ENCODE data around the gene KLHL42. TPM values are rescaled to one million over a fixed set of nuclear protein-coding genes. Genes with fewer than 3 reads are reported as not detected.

The KLHL42 gene
- total RNA-seq, 2 experiments from 2014 or later = 24.2 to 25.2 TPM

DNA sequence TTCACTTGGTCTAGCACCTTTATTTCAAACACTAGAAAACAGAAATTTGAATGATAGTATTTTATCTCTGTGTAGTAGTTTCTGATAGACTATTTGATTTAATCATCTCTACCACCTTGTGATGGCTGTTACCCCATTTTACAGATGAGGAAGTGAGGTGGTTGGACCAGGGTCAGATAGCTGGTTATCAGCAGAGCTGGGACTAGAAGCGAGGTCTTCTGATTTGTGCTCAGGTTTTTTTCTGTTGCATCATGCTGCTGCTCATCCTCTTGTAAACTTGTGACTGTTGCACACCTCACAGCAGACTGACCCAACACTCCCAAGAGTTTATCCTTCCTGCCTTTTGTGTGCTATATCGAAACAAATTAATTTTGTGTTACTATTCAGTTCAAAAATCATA, 10.1 kb downstream of the KLHL42 start:
- peaks cover 3% of the 10 kb centered on the region for H3K4me1 ChIP-seq (ENCODE audit: insufficient read depth, low read length, poor library complexity, severe bottlenecking)
- intact Hi-C loops (cut with micrococcal nuclease; ENCODE audit: unreplicated experiment) = no loop called here
- H3K79me2 ChIP-seq (ENCODE audit: insufficient read depth, low read depth, low read length) = peaks cover 8% of the 10 kb centered on the region; the same call in 1 of the 2 replicates
- no peak overlapping the region for H3K4me2 ChIP-seq (ENCODE audit: low read length)
- no peak overlapping the region for H3K27ac ChIP-seq (ENCODE audit: low read depth, low read length, poor library complexity, severe bottlenecking)
- DNase-seq (ENCODE audit: low spot score) = no peak
- TF ChIP-seq EZH2phosphoT487 (IDR thresholded peaks at IDR 0.05; ENCODE audit: borderline replicate concordance, low read depth, low read length) = no peak
- TF ChIP-seq, protein P1, sequence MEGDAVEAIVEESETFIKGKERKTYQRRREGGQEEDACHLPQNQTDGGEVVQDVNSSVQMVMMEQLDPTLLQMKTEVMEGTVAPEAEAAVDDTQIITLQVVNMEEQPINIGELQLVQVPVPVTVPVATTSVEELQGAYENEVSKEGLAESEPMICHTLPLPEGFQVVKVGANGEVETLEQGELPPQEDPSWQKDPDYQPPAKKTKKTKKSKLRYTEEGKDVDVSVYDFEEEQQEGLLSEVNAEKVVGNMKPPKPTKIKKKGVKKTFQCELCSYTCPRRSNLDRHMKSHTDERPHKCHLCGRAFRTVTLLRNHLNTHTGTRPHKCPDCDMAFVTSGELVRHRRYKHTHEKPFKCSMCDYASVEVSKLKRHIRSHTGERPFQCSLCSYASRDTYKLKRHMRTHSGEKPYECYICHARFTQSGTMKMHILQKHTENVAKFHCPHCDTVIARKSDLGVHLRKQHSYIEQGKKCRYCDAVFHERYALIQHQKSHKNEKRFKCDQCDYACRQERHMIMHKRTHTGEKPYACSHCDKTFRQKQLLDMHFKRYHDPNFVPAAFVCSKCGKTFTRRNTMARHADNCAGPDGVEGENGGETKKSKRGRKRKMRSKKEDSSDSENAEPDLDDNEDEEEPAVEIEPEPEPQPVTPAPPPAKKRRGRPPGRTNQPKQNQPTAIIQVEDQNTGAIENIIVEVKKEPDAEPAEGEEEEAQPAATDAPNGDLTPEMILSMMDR (conservative IDR thresholded peaks at IDR 0.05; ENCODE audit: low read length) = no peak
- H3K36me3 ChIP-seq (ENCODE audit: insufficient read depth, low read length) = peaks cover 66% of the 10 kb centered on the region
- no peak overlapping the region for H2AFZ ChIP-seq (ENCODE audit: low read length)
- CTCF ChIA-PET (ENCODE audit: unreplicated experiment) = no interaction called here
- H3K4me3 ChIP-seq (ENCODE audit: low read depth, low read length, poor library complexity, severe bottlenecking) = no peak overlapping the region
- no TSS peak for BruUV-seq (replicated peaks)
- POLR2A ChIA-PET = interaction anchor here (0.5 to 1.0 kb wide), 2 partner anchors 14 to 80 kb away, joined by 3 read pairs; partner anchors contain the start of gene MRPS35
- no peaks in the 10 kb centered on the region for H3K9me3 ChIP-seq (ENCODE audit: low read length)
- H4K20me1 ChIP-seq (ENCODE audit: insufficient read depth, low read length) = peaks cover 6% of the 10 kb centered on the region; the same call in 1 of the 2 replicates
- H3K9me2 ChIP-seq (ENCODE audit: insufficient read depth, low read length) = no peaks in the 10 kb centered on the region

DNA sequence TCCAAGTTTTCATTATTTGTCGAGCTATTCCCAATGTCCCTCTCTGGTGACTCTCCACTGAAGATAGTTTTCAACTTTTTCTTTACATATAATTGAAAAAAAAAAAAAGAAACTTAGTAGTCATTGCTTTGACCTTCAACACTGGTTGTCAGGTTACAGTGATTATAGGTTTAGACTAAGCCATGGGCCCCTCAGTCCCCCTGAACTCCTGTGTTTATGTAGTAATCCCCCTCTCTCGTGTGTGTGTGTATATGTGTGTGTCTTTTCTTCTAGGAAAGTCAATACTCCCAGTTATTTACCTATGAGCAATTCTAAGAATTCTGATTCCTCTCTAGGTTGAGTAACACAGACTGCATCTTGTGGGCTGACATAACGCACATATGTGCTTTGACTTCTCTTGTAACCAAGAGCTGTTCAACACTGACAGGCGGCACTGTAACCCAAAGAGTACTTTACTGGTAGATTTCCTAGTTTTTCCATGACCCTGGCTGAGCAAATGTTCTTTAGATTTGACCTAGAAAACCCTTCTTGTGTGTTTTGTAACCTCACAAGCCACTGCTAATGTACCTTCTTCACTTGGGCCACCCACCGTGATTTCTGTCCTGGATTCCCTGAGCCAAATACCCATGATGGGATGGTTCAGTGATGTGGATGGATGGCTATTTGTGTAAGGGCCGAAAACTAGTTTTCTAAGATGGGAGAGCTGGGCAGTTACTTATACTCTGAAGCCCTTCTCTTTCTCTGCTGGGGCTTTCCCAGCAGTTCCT, 15.0 kb downstream of the KLHL42 start:
- intact Hi-C loops (cut with micrococcal nuclease; ENCODE audit: unreplicated experiment) = no loop called here
- ChIA-PET POLR2A (interaction anchor here (0.7 to 1.7 kb wide), 5 partner anchors 10 to 1831 kb away, joined by 3 to 5 read pairs (median 3); no protein-coding TSS in a partner anchor), CTCF (ENCODE audit: unreplicated experiment) (no interaction called here)
- Histone ChIP-seq H3K9me3 (ENCODE audit: low read length) (no peaks in the 10 kb centered on the region), H3K4me1 (ENCODE audit: insufficient read depth, low read length, poor library complexity, severe bottlenecking) (no peaks in the 10 kb centered on the region), H3K27ac (ENCODE audit: low read depth, low read length, poor library complexity, severe bottlenecking) (no peak overlapping the region), H3K4me3 (ENCODE audit: low read depth, low read length, poor library complexity, severe bottlenecking) (no peak overlapping the region), H3K36me3 (ENCODE audit: insufficient read depth, low read length) (peaks cover 72% of the 10 kb centered on the region), H2AFZ (ENCODE audit: low read length) (no peak overlapping the region), H4K20me1 (ENCODE audit: insufficient read depth, low read length) (peaks cover 2% of the 10 kb centered on the region; the same call in 1 of the 2 replicates), H3K9me2 (ENCODE audit: insufficient read depth, low read length) (no peaks in the 10 kb centered on the region), H3K4me2 (ENCODE audit: low read length) (no peak overlapping the region), H3K79me2 (ENCODE audit: insufficient read depth, low read depth, low read length) (0 out of 2 replicates have a peak, but pooled peaks cover 2% of the 10 kb centered on the region)
- no TSS peak for BruUV-seq (replicated peaks)
- TF ChIP-seq, protein P1 (conservative IDR thresholded peaks at IDR 0.05; ENCODE audit: low read length) = no peak
- TF ChIP-seq EZH2phosphoT487 (IDR thresholded peaks at IDR 0.05; ENCODE audit: borderline replicate concordance, low read depth, low read length) = no peak
- DNase-seq (ENCODE audit: low spot score) = no peak

GRCh38 chr12:27796128-27796527, 16.1 kb downstream of the KLHL42 start:
- ChIA-PET POLR2A (interaction anchor here (0.5 to 1.7 kb wide), 3 partner anchors 12 to 54 kb away, joined by 3 to 5 read pairs (median 4); no protein-coding TSS in a partner anchor), CTCF (ENCODE audit: unreplicated experiment) (no interaction called here)
- TF ChIP-seq, protein P1 (conservative IDR thresholded peaks at IDR 0.05; ENCODE audit: low read length) = no peak
- no peak for TF ChIP-seq EZH2phosphoT487 (IDR thresholded peaks at IDR 0.05; ENCODE audit: borderline replicate concordance, low read depth, low read length)
- Histone ChIP-seq H3K4me2 (ENCODE audit: low read length) (no peak overlapping the region), H3K27ac (ENCODE audit: low read depth, low read length, poor library complexity, severe bottlenecking) (no peak overlapping the region), H4K20me1 (ENCODE audit: insufficient read depth, low read length) (no peaks in the 10 kb centered on the region; the same call in 1 of the 2 replicates), H3K9me3 (ENCODE audit: low read length) (no peaks in the 10 kb centered on the region), H2AFZ (ENCODE audit: low read length) (no peak overlapping the region), H3K4me1 (ENCODE audit: insufficient read depth, low read length, poor library complexity, severe bottlenecking) (no peaks in the 10 kb centered on the region), H3K79me2 (ENCODE audit: insufficient read depth, low read depth, low read length) (no peaks in the 10 kb centered on the region), H3K36me3 (ENCODE audit: insufficient read depth, low read length) (peaks cover 67% of the 10 kb centered on the region), H3K9me2 (ENCODE audit: insufficient read depth, low read length) (no peaks in the 10 kb centered on the region), H3K4me3 (ENCODE audit: low read depth, low read length, poor library complexity, severe bottlenecking) (no peak overlapping the region)
- BruUV-seq (replicated peaks) = no TSS peak
- intact Hi-C loops (cut with micrococcal nuclease; ENCODE audit: unreplicated experiment) = no loop called here
- no peak for DNase-seq (ENCODE audit: low spot score)
